Dedifferentiated amniotic fluid mesenchymal stem cell (primary cell): Measurements from ENCODE around the gene SRR.
A peak's percentile ranks its signal among the peaks of the same experiment; 100 is the strongest.
"Not testable (repeated sequence)": the region's sequence is repeated elsewhere in the genome, so short reads cannot be mapped to it uniquely, and the experiment has no call there.

Experiments
- DNase-seq: peaks from one replicate; pipeline ENCODE4 v3.0.0-alpha.2; 2016; ENCODE audit errors: extremely low spot score

SRR gene

GRCh38 chr17:2292100-2292499 is 11.7 kb upstream of the SRR start:
- peak; percentile 26 for DNase-seq

GRCh38 chr17:2295575-2295974 is 8.2 kb upstream of the SRR start:
- no peak for DNase-seq

GRCh38 chr17:2297023-2297422 is 6.7 kb upstream of the SRR start:
- DNase-seq: no peak

GRCh38 chr17:2299136-2299535 is 4.6 kb upstream of the SRR start:
- no peak for DNase-seq

GRCh38 chr17:2299756-2300155 is 4.0 kb upstream of the SRR start:
- no peak for DNase-seq

- no peak for DNase-seq
These were observed 959 bp upstream of the SRR start for GRCh38 chr17:2302778-2303203.

- DNase-seq: no peak
These were observed 1.2 kb downstream of the SRR start for GRCh38 chr17:2304931-2305330.

GRCh38 chr17:2309338-2310154 is 5.8 kb downstream of the SRR start:
- DNase-seq: no peak

GRCh38 chr17:2312736-2313135 is 9.0 kb downstream of the SRR start:
- peak; percentile 36 for DNase-seq

GRCh38 chr17:2316916-2317205 is 13.1 kb downstream of the SRR start:
- DNase-seq: not testable (repeated sequence)

GRCh38 chr17:2317796-2318195 is 14.0 kb downstream of the SRR start:
- DNase-seq: no peak

- DNase-seq: no peak
These were observed 15.3 kb downstream of the SRR start for GRCh38 chr17:2319051-2319450.

- DNase-seq: no peak
These were observed 17.6 kb downstream of the SRR start for GRCh38 chr17:2321399-2321798.

- no peak for DNase-seq
These were observed 20.0 kb downstream of the SRR start for GRCh38 chr17:2323629-2324314.

- no peak for DNase-seq
These were observed 27.6 kb downstream of the SRR start for GRCh38 chr17:2331303-2331702.

- DNase-seq: no peak
These were observed 32.0 kb downstream of the SRR start for GRCh38 chr17:2335726-2336214.

- DNase-seq: peak; percentile 92
These were observed 32.6 kb downstream of the SRR start, which contains the start of gene TSR1 for GRCh38 chr17:2336215-2336851. Gene TSR1, minus strand, starts transcription at chr17:2336457. Its CDS starts 30 bp downstream, at chr17:2336427.

GRCh38 chr17:2336852-2337543 is 33.2 kb downstream of the SRR start, which contains the start of gene SGSM2:
Gene SGSM2, plus strand, starts transcription at chr17:2337501. Its CDS starts 188 bp downstream, at chr17:2337689.
- peak; percentile 22 for DNase-seq

GRCh38 chr17:2337544-2338314 is 34.0 kb downstream of the SRR start:
- DNase-seq: no peak

GRCh38 chr17:2338315-2338657 is 34.5 kb downstream of the SRR start:
- no peak for DNase-seq

GRCh38 chr17:2343421-2343820 is 39.7 kb downstream of the SRR start:
- no peak for DNase-seq
